ENCODE results near the gene PAK1. TPM values are rescaled to one million over a fixed set of nuclear protein-coding genes. Genes with fewer than 3 reads are reported as not detected.

PAK1 gene
- total RNA-seq, 6 donors from 2014 or later: 14.9 to 49.2 (median 30.1) TPM

- Histone ChIP-seq H3K4me3 (no peak overlapping the region), H3K36me3 (no peaks in the 10 kb centered on the region), H3K4me1 (no peaks in the 10 kb centered on the region), H3K27ac (no peak overlapping the region), H3K27me3 (no peaks in the 10 kb centered on the region), H3K9me3 (no peaks in the 10 kb centered on the region)
- ATAC-seq (ENCODE audit: low FRiP score in 2 of 2) (no peak), DNase-seq (no peak)
- TF ChIP-seq POLR2A (IDR thresholded peaks at IDR 0.05) (no peak), POLR2AphosphoS5 (IDR thresholded peaks at IDR 0.05) (no peak)
- 94 to 100% methylated on average over 2 of the region's 2 CpGs for WGBS, 2 donors
Measured at GRCh38 chr11:77487790-77488189, 13.9 kb upstream of the PAK1 start.

- H3K27me3 ChIP-seq: no peaks in the 10 kb centered on the region
- H3K9me3 ChIP-seq: no peaks in the 10 kb centered on the region
- no peak overlapping the region for H3K4me3 ChIP-seq
- H3K36me3 ChIP-seq: no peaks in the 10 kb centered on the region
- no peak for ATAC-seq (ENCODE audit: low FRiP score in 2 of 2)
- no peaks in the 10 kb centered on the region for H3K4me1 ChIP-seq
- TF ChIP-seq CTCF (IDR thresholded peaks at IDR 0.05): no peak
- TF ChIP-seq EP300 (IDR thresholded peaks at IDR 0.05): no peak
- TF ChIP-seq POLR2A (IDR thresholded peaks at IDR 0.05): no peak
- no peak for TF ChIP-seq POLR2AphosphoS5 (IDR thresholded peaks at IDR 0.05)
- H3K27ac ChIP-seq: no peak overlapping the region
- no peak for DNase-seq
- 94 to 96% methylated on average over 2 of the region's 2 CpGs for WGBS, 2 donors
Measured at GRCh38 chr11:77479746-77480352, 6.0 kb upstream of the PAK1 start.

- no peak for DNase-seq
- TF ChIP-seq EP300 (IDR thresholded peaks at IDR 0.05) (no peak), POLR2A (IDR thresholded peaks at IDR 0.05) (no peak), POLR2AphosphoS5 (IDR thresholded peaks at IDR 0.05) (no peak), CTCF (IDR thresholded peaks at IDR 0.05) (no peak)
- no peaks in the 10 kb centered on the region for H3K36me3 ChIP-seq
- ATAC-seq (ENCODE audit: low FRiP score in 2 of 2): no peak
- 87 to 90% methylated on average over 5 of the region's 5 CpGs for WGBS, 2 donors
- H3K27me3 ChIP-seq: peaks cover 0 to 5% (median 2%) of the 10 kb centered on the region in 4 donors
- no peak overlapping the region for H3K4me3 ChIP-seq
- peak overlapping the region in 1 of 4 donors; percentile 76 for H3K27ac ChIP-seq
- peaks cover 6 to 23% (median 16%) of the 10 kb centered on the region in 4 donors for H3K4me1 ChIP-seq
- no peaks in the 10 kb centered on the region for H3K9me3 ChIP-seq
Measured at GRCh38 chr11:77475206-77475605, 1.3 kb upstream of the PAK1 start.

GRCh38 chr11:77474684-77475060, 778 bp upstream of the PAK1 start:
- Histone ChIP-seq H3K4me1 (peaks cover 6 to 23% (median 16%) of the 10 kb centered on the region in 4 donors), H3K27me3 (peaks cover 0 to 5% (median 2%) of the 10 kb centered on the region in 4 donors), H3K27ac (peak overlapping the region; percentile 76 to 93 (median 82)), H3K9me3 (no peaks in the 10 kb centered on the region), H3K4me3 (peak overlapping the region in 3 of 4 donors; percentile 68 to 74 (median 71)), H3K36me3 (no peaks in the 10 kb centered on the region)
- ATAC-seq (ENCODE audit: low FRiP score in 2 of 2) (no peak), DNase-seq (no peak)
- TF ChIP-seq POLR2A (IDR thresholded peaks at IDR 0.05): no peak
- TF ChIP-seq CTCF (IDR thresholded peaks at IDR 0.05): no peak
- TF ChIP-seq EP300 (IDR thresholded peaks at IDR 0.05): no peak
- TF ChIP-seq POLR2AphosphoS5 (IDR thresholded peaks at IDR 0.05): no peak
- 40% methylated on average over 10 of the region's 10 CpGs for WGBS, 2 donors

- peaks cover 0 to 5% (median 2%) of the 10 kb centered on the region in 4 donors for H3K27me3 ChIP-seq
- DNase-seq (peak; percentile 53 to 91), ATAC-seq (ENCODE audit: low FRiP score in 2 of 2) (peak; percentile 73 to 74)
- no peaks in the 10 kb centered on the region for H3K36me3 ChIP-seq
- H3K4me1 ChIP-seq: peaks cover 6 to 23% (median 16%) of the 10 kb centered on the region in 4 donors
- H3K4me3 ChIP-seq: peak overlapping the region; percentile 67 to 74 (median 70)
- no peaks in the 10 kb centered on the region for H3K9me3 ChIP-seq
- TF ChIP-seq CTCF (IDR thresholded peaks at IDR 0.05): no peak
- peak in 1 of 4 donors; percentile 19 for TF ChIP-seq POLR2A (IDR thresholded peaks at IDR 0.05)
- H3K27ac ChIP-seq: peak overlapping the region; percentile 76 to 93 (median 82)
- 2 to 7% methylated on average over 13 to 16 of the region's 80 CpGs for WGBS, 2 donors
Measured at GRCh38 chr11:77472991-77473800, 698 bp downstream of the PAK1 start.
